DMS153 (cell line): ENCODE results near the gene SYNGR3.
A peak's percentile ranks its signal among the peaks of the same experiment; 100 is the strongest.
"Not testable (repeated sequence)": the region's sequence is repeated elsewhere in the genome, so short reads cannot be mapped to it uniquely, and the experiment has no call there.

Source experiments
- DNase-seq: peaks from one replicate; lab custom pipeline; 2025; lab: John Stamatoyannopoulos, UW

Gene SYNGR3

DNA sequence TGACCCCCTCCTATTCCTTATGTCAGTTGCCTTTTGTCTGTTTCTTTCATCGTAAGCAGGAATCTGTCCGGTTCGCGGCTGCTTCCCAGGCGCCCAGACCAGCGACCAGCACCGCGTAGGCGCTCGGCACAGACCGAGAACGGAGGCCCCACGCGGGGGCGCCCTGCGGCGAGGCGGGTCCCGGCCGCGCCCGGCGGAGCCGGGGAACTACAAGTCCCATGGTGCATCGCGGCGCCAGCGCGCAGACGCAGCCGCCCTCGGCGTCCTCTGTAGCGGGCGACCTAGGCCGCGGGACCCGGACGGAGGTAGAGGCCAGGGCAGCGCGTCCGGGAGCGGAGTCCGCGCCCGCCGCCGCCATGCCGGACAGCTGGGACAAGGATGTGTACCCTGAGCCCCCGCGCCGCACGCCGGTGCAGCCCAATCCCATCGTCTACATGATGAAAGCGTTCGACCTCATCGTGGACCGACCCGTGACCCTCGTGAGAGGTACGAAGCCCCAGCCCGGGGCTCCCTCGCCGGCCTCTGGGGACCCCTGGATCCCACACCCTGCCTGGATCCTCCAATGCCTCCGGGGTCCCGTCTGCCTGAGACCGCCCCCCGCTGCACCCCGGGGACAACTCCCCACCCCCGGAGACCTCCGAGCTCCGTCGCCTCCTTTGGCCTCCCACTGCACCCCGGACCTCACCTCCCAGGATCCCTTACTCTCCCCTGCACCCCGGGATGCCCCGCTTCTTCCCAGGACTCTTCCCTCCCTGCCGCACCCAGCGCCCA lies 30.3 kb upstream of the SYNGR3 start, which contains the start of gene NDUFB10:
TSS of gene NDUFB10 (plus strand) at position 270 of the 771 bp plus-strand sequence. CDS start at position 357, 87 bp downstream.
- DNase-seq = peak; percentile 72

DNA sequence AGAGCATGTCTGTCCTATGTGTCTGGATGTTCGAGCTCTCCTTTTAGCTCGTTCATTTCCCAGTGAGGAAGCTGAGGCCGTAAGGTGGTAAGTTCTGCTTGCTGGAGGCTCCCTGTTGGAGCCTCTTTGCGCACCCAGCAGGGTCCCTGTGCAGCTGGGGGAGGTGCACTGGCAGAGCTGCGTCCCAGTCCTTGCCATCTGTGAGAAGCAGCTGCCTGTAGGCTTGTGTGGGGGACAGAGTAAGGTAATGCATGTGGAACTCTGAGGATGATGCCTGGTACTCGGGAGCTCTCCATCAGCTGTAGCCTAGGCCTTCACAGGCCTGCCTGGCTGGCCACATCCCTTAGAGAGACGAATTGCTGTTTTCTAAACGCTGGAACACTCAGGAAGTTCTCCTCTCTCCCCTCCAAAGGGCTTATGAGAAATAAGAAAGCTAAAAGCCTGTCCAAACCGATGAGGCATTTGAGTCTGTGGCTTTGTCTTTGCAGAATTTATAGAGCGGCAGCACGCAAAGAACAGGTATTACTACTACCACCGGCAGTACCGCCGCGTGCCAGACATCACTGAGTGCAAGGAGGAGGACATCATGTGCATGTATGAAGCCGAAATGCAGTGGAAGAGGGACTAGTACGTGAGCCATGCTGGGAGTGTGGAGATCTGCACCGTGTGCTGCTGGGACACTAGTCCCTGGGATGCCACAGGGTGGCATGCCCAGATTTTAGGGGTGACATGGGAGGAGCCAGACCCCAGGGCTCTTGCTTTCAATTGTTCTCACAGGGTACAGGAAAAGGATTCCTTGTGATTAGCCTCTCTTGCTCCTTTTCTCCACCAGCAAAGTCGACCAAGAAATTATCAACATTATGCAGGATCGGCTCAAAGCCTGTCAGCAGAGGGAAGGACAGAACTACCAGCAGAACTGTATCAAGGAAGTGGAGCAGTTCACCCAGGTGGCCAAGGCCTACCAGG lies 28.8 kb upstream of the SYNGR3 start:
- DNase-seq = no peak

DNA sequence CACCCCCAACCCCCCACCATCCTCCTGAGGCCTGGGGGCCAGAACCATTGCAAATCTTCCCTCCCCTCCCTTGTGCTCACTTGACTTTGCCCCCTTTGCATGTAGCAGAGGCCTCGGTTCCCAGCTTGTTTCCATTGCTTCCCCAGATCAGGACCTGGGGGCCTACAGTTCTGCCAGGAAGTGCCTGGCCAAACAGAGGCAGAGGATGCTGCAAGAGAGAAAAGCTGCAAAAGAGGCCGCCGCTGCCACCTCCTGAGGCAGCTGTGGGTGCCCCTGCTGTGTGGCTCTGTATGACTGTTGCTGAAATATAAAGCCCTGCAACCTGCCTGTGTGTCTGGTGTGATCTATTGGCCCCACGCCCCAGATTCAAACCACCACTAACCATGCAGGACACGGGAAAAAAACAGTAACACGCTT lies 28.1 kb upstream of the SYNGR3 start:
- DNase-seq = no peak

DNA sequence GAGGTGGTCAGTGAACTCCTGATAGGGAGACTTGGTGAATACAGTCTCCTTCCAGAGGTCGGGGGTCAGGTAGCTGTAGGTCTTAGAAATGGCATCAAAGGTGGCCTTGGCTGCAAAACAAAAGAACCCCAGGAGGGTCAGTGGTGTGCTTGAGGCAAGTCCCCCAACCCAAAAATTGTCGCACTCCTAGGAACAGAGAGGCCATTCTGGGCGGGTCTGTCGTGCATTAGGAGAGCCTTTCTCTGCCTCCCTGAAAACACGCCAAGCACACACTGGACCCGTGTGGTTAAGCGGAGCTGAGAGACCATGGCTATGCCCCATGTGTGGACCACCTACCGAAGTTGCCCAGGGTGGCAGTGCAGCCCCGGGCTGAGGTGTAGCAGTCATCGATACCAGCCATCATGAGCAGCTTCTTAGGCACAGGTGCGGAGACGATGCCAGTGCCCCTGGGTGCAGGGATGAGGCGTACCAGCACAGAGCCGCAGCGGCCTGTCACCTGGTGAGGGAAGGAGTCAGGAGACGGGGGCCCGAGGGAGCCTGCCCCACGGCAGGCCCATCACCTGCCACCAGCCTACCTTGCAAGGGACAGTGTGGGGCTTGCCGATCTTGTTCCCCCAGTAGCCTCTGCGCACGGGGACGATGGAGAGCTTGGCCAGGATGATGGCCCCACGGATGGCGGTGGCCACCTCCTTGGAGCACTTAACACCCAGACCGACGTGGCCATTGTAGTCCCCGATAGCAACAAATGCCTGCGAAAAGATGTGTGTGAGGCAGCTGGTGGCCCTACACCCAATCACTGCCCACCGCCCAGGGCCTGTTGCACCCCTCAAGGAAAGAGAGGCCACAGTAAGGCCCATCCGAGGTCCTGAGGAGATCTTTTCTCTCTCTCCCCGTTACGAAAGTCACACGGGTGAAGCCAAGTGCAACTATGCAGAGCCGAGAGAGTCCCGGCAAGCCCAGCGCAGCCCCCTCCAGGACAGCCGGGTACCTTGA lies 27.3 kb upstream of the SYNGR3 start:
- not testable (repeated sequence) for DNase-seq

DNA sequence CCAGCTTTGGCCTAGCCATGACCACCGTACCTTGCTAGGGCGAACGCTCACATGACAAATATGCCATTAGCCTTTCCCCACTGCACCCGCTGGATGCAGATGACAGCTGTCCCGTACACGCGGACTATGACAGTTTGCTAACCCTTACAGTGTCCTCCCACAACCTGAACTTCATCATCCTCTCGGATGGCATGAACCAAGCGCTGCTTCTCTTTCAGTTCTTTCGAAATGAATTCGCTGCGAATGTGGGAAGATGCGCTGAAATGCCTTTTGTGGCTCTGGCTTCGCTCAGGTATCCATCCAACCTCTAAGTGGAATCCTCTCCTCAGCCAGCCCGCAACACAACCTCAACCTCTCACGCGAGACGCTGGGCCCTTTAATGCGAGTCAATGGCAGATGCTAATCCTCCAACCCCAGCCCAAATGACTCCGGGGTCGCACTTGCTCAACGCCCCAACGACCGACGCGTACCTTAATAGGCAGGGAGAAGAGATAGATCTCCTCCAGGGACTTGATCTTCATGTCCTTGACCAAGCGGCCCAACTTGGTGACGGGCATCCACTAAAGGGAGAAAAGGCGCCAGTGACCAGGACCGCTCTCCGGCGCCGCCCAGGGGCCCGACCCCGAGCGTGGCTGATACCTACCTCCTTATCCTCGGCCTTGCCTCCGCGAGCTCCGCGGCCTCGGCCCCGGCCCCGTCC lies 25.8 kb upstream of the SYNGR3 start:
- no peak for DNase-seq

DNA sequence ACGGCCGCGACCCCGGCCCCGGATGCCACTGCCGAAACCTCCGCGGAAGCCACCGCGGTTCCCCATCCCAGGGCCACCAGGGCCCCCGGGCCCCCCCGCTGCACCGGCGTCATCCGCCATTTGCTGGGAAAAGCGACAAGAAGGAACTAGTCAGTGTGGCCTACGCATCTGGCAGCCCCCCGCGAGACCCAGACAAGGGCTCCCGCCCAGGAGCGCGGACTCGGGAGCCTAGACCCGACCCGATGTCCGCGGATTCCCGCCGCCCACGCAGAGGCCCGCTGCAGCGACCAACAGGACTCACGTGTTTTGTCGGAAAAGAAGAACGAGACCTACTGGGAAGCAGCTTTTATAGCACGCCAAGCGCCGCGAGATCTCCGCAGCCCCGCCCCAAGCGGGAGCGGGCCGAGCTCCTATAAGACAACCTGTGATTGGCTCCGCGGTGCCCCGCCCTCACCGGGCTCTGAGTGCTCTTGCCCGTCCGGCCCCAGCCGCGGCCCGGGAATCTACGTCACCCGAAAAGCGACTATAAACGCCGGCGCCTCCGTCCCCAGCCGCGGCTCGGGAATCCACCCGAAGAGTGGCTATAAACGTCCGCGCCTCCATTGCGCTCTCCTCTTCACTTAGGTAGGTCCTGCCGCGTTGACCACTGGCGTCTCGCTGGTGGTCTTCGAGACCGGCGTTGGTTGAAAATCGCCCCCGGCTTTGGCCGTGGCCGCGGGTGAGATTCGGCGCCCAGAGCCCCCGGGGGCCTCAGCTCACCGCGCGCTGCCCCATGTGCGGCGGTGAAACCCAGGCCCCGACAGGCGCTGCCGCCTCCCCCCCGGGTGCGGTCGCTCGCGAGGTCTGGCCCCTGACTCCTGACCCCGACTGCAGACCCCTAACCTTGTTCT lies 25.0 kb upstream of the SYNGR3 start, which contains the start of gene RPS2:
TSS of gene RPS2 (minus strand) at position 321 of the 890 bp plus-strand sequence. CDS start at position 120, 201 bp downstream.
- peak; percentile 96 for DNase-seq

DNA sequence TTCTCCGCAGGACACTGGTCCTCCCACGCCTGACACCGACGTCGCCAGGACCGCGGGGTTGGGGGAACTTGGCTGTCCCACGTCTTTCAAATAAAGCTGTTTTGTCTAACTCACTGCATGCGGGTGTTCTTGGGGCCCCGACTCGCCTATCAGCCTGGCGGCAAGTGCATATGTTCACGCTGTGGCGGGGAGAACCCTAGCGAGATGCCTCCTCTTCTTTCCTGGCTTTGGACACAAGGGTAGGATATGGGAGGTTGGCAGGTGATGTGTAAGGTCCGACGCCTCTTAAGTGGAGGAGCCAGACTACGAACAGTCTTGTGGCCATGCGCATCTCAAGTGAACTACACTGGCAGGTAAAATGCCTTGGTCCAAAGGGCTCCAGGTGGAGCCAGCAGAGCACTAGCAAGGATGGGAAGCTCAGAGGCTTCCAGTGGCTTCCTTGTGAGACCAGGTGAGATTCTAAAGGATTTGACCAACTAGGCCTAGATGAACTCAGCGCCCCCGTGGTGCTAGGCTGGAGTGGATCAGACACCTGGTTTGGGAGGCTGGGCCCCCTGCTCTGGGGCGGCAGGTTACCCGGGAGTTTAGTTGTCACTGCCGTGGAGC lies 24.3 kb upstream of the SYNGR3 start:
- no peak for DNase-seq

DNA sequence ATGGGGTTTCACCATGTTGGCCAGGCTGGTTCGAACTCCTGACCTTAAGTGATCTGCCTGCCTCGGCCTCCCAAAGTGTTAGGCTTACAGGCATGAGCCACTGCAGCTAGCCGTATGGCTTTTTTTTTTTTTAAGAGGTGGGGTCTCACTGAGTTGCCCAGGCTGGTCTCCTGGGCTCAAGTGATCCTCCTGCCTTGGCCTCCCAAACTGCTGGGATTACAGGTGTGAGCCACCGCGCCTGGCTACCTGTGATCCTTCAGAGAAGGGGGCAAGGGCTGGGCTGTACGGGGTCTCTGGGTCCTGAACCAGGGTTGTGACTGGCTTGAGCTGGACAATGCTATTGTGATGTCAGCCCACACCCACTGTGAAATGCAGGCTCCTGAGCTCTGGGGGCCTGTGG lies 23.3 kb upstream of the SYNGR3 start, which contains the start of gene RNF151:
TSS of gene RNF151 (plus strand) at position 397 of the 400 bp plus-strand sequence. CDS start 26 bp downstream, outside the sequence.
- no peak for DNase-seq

DNA sequence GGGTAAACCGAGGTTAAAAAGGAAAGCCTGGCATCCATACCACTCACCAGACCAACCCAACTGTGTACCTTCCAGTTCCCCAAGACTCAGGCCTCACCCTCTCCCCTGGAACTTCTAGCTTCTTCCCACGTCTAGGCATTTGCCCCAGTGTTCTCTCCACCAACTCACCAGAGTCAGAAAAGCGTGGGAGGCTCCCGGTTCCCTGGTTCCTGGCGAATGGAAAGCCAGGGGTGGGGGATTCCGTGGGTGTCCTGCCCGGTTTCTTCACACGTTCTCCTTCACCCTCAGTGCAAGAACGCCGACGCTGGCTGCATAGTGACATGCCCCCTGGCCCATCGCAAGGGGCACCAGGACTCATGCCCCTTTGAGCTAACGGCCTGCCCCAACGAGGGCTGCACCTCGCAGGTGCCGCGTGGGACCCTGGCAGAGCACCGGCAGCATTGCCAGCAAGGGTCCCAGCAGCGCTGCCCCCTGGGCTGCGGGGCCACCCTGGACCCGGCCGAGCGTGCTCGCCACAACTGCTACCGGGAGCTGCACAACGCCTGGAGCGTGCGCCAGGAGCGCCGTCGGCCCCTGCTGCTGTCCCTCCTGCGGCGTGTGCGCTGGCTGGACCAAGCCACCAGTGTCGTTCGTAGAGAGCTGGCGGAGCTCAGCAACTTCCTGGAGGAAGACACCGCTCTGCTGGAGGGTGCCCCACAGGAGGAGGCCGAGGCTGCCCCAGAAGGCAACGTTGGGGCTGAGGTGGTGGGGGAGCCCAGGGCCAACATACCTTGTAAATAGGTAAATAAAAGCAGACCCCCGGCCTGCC lies 21.4 kb upstream of the SYNGR3 start:
- no peak for DNase-seq

DNA sequence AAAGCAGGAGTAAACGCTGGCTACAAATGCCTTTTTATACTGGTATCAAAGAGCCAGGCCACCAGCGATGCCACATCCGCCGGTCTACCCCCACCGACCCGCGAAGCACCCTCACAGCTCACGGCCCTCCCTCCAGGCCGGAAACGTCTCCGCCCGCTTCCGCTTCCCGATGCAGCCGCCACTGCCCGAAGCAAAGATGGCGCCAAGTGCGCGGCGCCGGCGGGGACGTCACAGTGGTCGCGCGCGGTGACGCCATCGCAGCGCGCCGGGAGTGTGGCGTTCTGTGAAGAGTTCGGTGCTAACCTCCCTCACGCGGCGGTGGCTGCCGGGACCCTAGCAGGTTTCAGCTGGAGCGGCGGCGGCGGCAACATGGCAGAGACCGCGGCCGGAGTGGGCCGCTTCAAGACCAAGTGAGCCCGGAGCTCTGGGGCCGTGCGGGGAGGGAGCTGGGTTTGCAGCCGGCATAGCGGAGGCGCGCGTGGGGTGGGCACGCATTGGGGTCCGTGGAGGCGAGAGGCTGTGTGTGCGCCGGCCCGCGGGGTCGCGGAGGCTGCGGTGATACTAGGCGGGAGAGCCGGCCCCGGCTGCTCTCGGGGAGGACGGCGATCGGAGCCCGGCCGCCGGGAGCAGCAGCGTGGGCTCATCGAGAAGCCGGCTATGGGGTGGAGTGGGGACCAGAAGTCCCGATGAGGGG lies 17.8 kb upstream of the SYNGR3 start, which contains the start of gene TBL3:
TSS of gene TBL3 (plus strand) at position 258 of the 694 bp plus-strand sequence. CDS start at position 370, 112 bp downstream.
- peak; percentile 85 for DNase-seq

DNA sequence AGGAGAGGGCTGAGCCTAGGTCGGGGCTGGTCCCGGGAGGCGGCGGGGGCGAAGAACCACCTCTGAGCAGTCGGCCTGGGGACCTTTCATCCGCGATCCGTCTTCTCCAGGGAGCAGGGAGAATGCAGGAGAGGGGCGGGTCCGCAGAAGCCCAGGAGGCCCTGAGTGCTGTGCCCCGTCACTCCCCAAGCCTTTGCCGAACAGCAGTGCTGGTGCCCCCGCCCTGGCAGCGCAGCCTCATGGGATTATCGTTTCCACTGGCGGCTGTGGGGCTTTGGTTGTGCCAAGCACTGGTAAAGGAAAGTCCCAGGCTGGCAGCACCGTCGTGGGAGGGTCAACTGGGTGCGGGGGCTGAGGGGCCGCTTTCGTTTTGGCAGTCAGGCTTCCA lies 17.3 kb upstream of the SYNGR3 start:
- DNase-seq = no peak

DNA sequence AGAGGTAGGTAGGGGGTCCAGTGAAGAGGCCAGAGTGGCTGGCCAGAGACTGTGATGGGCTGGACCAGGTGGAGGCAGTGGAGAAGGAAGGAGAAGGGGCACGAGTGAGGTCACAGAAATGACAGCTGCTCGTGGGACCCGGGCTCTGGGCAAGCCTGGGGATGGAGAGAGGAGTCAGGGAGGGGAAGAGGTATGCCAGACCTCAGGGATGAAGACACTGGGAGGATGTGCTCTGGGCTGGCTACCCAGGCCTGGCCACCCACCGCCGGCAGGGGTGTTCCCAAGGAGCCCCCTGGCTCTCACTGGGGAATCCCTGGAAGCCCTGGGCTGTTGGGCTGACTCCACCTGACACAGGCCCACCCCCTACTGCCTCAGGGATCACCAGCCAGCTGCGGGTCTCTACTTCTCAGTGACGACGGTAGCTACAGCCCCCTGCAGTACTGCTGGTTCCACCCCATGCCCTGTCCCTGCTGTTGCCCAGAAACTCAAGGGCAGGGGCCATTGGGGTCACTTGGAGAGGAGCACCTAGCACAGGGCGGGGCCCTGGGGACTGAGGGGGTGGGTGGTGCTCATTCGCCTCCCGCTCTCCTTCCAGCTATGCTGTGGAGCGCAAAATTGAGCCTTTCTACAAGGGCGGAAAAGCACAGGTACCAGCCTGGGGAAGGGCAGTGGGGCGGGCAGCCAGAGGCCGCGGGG lies 16.2 kb upstream of the SYNGR3 start:
- no peak for DNase-seq

DNA sequence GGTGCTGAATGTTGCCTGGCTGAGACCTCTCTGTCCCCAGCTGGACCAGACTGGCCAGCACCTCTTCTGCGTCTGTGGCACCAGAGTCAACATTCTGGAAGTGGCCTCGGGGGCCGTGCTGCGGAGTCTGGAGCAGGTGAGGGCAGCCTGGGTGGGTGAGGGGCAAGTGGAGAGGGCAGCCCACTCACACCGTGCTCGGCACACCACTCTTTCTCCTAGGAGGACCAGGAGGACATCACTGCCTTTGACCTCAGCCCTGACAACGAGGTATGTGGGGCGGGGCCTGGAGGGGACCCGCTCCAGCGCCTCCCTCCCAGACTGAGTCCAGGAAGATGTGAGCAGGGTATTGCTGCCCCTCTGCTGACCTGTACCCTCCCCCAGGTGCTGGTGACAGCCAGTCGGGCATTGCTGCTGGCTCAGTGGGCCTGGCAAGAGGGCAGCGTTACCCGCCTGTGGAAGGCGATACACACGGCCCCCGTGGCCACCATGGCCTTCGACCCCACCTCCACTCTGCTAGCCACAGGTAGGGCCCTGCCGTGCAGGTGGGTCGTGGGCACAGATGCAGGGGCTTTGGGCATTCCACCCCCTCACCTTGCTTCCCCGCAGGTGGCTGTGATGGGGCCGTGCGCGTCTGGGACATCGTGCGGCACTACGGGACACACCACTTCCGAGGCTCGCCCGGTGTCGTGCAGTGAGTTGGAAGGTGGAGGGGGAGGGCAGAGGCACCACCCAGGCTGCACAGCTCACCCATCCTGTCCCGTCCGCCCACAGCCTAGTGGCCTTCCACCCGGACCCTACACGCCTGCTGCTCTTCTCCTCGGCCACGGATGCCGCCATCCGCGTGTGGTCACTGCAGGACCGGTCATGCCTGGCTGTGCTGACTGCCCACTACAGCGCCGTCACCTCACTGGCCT lies 15.4 kb upstream of the SYNGR3 start:
- no peak for DNase-seq

DNA sequence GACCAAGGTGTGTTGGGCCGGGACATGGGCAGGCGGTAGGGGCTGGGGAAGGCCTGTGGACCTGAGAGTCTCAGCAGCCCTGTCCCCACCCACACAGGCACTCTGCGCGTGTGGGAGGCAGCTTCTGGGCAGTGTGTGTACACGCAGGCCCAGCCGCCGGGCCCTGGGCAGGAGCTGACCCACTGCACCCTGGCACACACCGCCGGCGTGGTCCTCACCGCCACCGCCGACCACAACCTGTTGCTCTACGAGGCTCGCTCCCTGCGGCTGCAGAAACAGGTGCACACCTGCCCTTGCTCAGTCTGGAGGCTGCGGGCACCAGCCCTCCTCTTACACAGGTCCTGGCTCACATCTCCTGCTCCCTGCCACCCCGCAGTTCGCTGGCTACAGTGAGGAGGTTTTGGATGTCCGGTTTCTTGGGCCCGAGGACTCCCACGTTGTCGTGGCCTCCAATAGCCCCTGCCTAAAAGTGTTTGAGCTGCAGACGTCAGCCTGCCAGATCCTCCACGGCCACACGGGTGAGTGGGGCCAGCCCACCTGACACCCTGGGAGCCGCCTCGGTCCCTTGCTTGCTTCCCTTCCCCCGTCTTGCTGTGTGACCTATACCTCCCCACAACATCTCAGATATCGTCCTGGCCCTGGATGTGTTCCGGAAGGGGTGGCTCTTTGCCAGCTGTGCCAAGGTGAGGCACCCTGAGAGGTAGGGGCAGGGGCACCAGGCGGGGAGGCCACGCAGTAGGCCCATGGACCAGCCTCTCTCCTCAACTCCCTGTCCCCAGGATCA lies 14.1 kb upstream of the SYNGR3 start:
- no peak for DNase-seq

DNA sequence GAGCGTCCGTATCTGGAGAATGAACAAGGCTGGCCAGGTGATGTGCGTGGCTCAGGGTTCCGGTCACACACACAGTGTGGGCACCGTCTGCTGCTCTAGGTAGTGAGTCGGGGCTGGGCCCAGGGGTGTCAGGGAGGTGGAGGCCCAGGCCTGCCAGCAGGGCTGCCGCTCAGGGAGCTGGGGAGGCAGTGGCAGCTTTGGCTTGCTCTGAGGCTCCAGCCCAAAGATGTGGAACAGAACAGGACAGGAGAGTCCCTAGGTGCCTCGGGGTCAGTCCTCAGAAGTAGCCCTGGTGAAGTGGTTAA lies 13.6 kb upstream of the SYNGR3 start:
- no peak for DNase-seq
